ENCODE measurements around the gene PLXDC2. TPM values are rescaled to one million over a fixed set of nuclear protein-coding genes. Genes with fewer than 3 reads are reported as not detected.

PLXDC2 gene
- total and polyA plus RNA-seq, 4 donors: 11.8 to 99.6 (median 40.8) TPM

GRCh38 chr10:20276127-20276979, 460.1 kb downstream of the PLXDC2 start:
- no peak for TF ChIP-seq CTCF (IDR thresholded peaks at IDR 0.05; ENCODE audit: control extremely low read depth, extremely low read depth)
- no peaks in the 10 kb centered on the region for H3K27me3 ChIP-seq (ENCODE audit: control insufficient read depth in 3 of 3, insufficient read depth in 3 of 3, low read length in 2 of 3)
- DNase-seq (no peak), ATAC-seq (ENCODE audit: insufficient read depth, low FRiP score) (no peak)
- peaks cover 0 to 8% (median 0%) of the 10 kb centered on the region in 5 donors for H3K4me1 ChIP-seq (ENCODE audit: control insufficient read depth in 5 of 5, insufficient read depth in 5 of 5, low read length in 5 of 5)
- no peak overlapping the region for H3K4me3 ChIP-seq
- H3K36me3 ChIP-seq (ENCODE audit: control insufficient read depth in 4 of 4, insufficient read depth in 4 of 4, low read length in 4 of 4): peaks cover 0 to 24% (median 11%) of the 10 kb centered on the region in 4 donors
- WGBS, 2 donors: 81 to 93% methylated on average over 6 of the region's 6 CpGs
- no peak overlapping the region for H3K9ac ChIP-seq (ENCODE audit: insufficient read depth in 1 of 2, low read length in 2 of 2)
- H3K27ac ChIP-seq (ENCODE audit: low read depth in 1 of 2, low read length in 1 of 2): no peak overlapping the region
- no peaks in the 10 kb centered on the region for H3K9me3 ChIP-seq (ENCODE audit: control insufficient read depth in 4 of 4, insufficient read depth in 3 of 4, low read length in 3 of 4)

- 61 to 75% methylated on average over 3 of the region's 3 CpGs for WGBS, 2 donors
- peaks cover 0 to 26% (median 11%) of the 10 kb centered on the region in 4 donors for H3K36me3 ChIP-seq (ENCODE audit: control insufficient read depth in 4 of 4, insufficient read depth in 4 of 4, low read length in 4 of 4)
- no peak overlapping the region for H3K4me3 ChIP-seq
- H3K4me1 ChIP-seq (ENCODE audit: control insufficient read depth in 5 of 5, insufficient read depth in 5 of 5, low read length in 5 of 5): peaks cover 0 to 2% (median 0%) of the 10 kb centered on the region in 5 donors
- TF ChIP-seq CTCF (IDR thresholded peaks at IDR 0.05; ENCODE audit: control extremely low read depth, extremely low read depth): no peak
- DNase-seq: no peak
- no peaks in the 10 kb centered on the region for H3K27me3 ChIP-seq (ENCODE audit: control insufficient read depth in 3 of 3, insufficient read depth in 3 of 3, low read length in 2 of 3)
- no peak for ATAC-seq (ENCODE audit: insufficient read depth, low FRiP score)
- H3K9ac ChIP-seq (ENCODE audit: insufficient read depth in 1 of 2, low read length in 2 of 2): no peak overlapping the region
- no peak overlapping the region for H3K27ac ChIP-seq (ENCODE audit: low read depth in 1 of 2, low read length in 1 of 2)
- H3K9me3 ChIP-seq (ENCODE audit: control insufficient read depth in 4 of 4, insufficient read depth in 3 of 4, low read length in 3 of 4): no peaks in the 10 kb centered on the region
Measured at GRCh38 chr10:20277820-20278219, 461.6 kb downstream of the PLXDC2 start.

GRCh38 chr10:20281579-20281978, 465.3 kb downstream of the PLXDC2 start:
- Histone ChIP-seq H3K27me3 (ENCODE audit: control insufficient read depth in 3 of 3, insufficient read depth in 3 of 3, low read length in 2 of 3) (no peaks in the 10 kb centered on the region), H3K9ac (ENCODE audit: insufficient read depth in 1 of 2, low read length in 2 of 2) (no peak overlapping the region), H3K9me3 (ENCODE audit: control insufficient read depth in 4 of 4, insufficient read depth in 3 of 4, low read length in 3 of 4) (no peaks in the 10 kb centered on the region), H3K27ac (ENCODE audit: low read depth in 1 of 2, low read length in 1 of 2) (no peak overlapping the region), H3K36me3 (ENCODE audit: control insufficient read depth in 4 of 4, insufficient read depth in 4 of 4, low read length in 4 of 4) (peaks cover 0 to 26% (median 12%) of the 10 kb centered on the region in 4 donors), H3K4me1 (ENCODE audit: control insufficient read depth in 5 of 5, insufficient read depth in 5 of 5, low read length in 5 of 5) (no peaks in the 10 kb centered on the region), H3K4me3 (no peak overlapping the region)
- 81 to 85% methylated on average over 1 of the region's 1 CpG for WGBS, 2 donors
- DNase-seq: no peak
- TF ChIP-seq CTCF (IDR thresholded peaks at IDR 0.05; ENCODE audit: control extremely low read depth, extremely low read depth): no peak
- no peak for ATAC-seq (ENCODE audit: insufficient read depth, low FRiP score)

All from lung (tissue), 12 donors.